HepG2 (cell line): ENCODE measurements around the gene AMER2.

Experiments
- CTCF ChIP-seq: sonication (generic); formaldehyde crosslinking; IDR thresholded peaks from 2 replicates; pipeline ENCODE4 v1.5.0; 2020; ENCODE audit warnings: mild to moderate bottlenecking, missing genetic modification reagents, moderate library complexity
- EP300 ChIP-seq, 3 experiments: sonication (generic) in 1 of 3; formaldehyde crosslinking in 1 of 3; IDR thresholded peaks; 2 replicates each; pipeline versions ENCODE4 v1.5.1 to v1.6.1; 2011 to 2020; ENCODE audit warnings: low read depth in 2 of 3, low read length in 2 of 3, borderline replicate concordance in 1 of 3, improper control_type of control experiment in 1 of 3, mild to moderate bottlenecking in 1 of 3, missing genetic modification reagents in 1 of 3, moderate library complexity in 1 of 3
- ERF ChIP-seq: IDR thresholded peaks from 2 replicates; pipeline ENCODE4 v1.6.1; 2018; ENCODE audit warnings: missing biosample characterization, missing genetic modification reagents
- IRF1 ChIP-seq: sonication (generic); formaldehyde crosslinking; IDR thresholded peaks from 2 replicates; pipeline ENCODE4 v1.4.0; 2020; ENCODE audit warnings: low read depth, mild to moderate bottlenecking, missing genetic modification reagents
- POLR2AphosphoS5 ChIP-seq: IDR thresholded peaks from 2 replicates; pipeline ENCODE4 v1.6.1; 2012; ENCODE audit warnings: low read depth, low read length
- RNF2 ChIP-seq: fragments of 450-650 bp; conservative IDR thresholded peaks from 2 replicates; pipeline ENCODE4 v1.6.1; 2016; ENCODE audit warnings: low read depth
- TBP ChIP-seq: sonication (generic); formaldehyde crosslinking; IDR thresholded peaks from 2 replicates; pipeline ENCODE4 v1.5.0; 2020; ENCODE audit warnings: missing genetic modification reagents
- TF ChIP-seq, protein P1 (sequence below): sonication (generic); formaldehyde crosslinking; IDR thresholded peaks from 2 replicates; pipeline ENCODE4 v1.4.0; 2020; ENCODE audit warnings: missing genetic modification reagents

DNA sequence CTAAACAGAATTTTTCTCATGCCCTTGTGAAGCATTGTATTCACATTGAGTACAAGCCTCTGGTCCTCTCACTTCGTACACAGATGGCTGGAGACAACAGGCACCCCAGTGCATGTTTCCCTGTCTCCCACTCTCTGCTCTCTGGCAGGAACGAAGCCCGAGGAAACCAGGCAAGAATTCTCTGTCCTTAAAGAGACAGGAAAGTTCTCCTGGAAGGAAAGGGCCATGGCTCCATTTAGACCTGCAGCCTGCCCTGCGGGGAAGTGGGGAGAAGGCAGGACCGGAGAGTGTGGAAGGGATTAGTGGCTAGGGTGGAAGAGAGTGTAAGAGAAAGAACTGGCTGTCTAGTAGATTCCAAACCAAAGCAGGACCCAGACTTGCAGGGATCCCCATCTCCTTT, 15.5 kb upstream of the AMER2 start:
- TF ChIP-seq POLR2AphosphoS5 (no peak), CTCF (CRISPR knock-in tag) (no peak), RNF2 (no peak), ERF (no peak), TBP (no peak), IRF1 (CRISPR knock-in tag) (no peak), EP300 (IDR thresholded peaks at IDR 0.05; ENCODE audit: low read depth in 2 of 2, low read length in 2 of 2) (no peak), EP300 (CRISPR knock-in tag; IDR thresholded peaks at IDR 0.05; ENCODE audit: borderline replicate concordance) (no peak)
- TF ChIP-seq, protein P1, sequence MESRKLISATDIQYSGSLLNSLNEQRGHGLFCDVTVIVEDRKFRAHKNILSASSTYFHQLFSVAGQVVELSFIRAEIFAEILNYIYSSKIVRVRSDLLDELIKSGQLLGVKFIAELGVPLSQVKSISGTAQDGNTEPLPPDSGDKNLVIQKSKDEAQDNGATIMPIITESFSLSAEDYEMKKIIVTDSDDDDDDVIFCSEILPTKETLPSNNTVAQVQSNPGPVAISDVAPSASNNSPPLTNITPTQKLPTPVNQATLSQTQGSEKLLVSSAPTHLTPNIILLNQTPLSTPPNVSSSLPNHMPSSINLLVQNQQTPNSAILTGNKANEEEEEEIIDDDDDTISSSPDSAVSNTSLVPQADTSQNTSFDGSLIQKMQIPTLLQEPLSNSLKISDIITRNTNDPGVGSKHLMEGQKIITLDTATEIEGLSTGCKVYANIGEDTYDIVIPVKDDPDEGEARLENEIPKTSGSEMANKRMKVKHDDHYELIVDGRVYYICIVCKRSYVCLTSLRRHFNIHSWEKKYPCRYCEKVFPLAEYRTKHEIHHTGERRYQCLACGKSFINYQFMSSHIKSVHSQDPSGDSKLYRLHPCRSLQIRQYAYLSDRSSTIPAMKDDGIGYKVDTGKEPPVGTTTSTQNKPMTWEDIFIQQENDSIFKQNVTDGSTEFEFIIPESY (CRISPR knock-in tag): no peak
